AML-193 (cell line): ENCODE measurements around the gene OBP2A.

ENCODE experiments used
- DNase-seq, 2 experiments: peaks; one replicate each; lab custom pipeline; 2025; lab: John Stamatoyannopoulos, UW

OBP2A gene

GRCh38 chr9:135552021-135552697 is 6.2 kb downstream of the OBP2A start:
- no peak for DNase-seq

- no peak for DNase-seq
Measured at GRCh38 chr9:135552698-135553171, 6.8 kb downstream of the OBP2A start.

- DNase-seq: no peak
Measured at GRCh38 chr9:135554718-135555117, 8.8 kb downstream of the OBP2A start.

GRCh38 chr9:135555203-135555602 is 9.3 kb downstream of the OBP2A start:
- DNase-seq: no peak

GRCh38 chr9:135555910-135556309 is 10.0 kb downstream of the OBP2A start:
- no peak for DNase-seq

- DNase-seq: no peak
Measured at GRCh38 chr9:135559606-135560005, 13.7 kb downstream of the OBP2A start.

- DNase-seq: no peak
Measured at GRCh38 chr9:135561391-135562234, 15.7 kb downstream of the OBP2A start, which contains the start of gene PAEP. TSS of gene PAEP (plus strand) at chr9:135561756.

- no peak for DNase-seq
Measured at GRCh38 chr9:135562235-135562745, 16.4 kb downstream of the OBP2A start.

- no peak for DNase-seq
Measured at GRCh38 chr9:135563039-135563476, 17.1 kb downstream of the OBP2A start.

- no peak for DNase-seq
Measured at GRCh38 chr9:135563858-135564257, 17.9 kb downstream of the OBP2A start.

GRCh38 chr9:135565141-135565628 is 19.3 kb downstream of the OBP2A start:
- no peak for DNase-seq

- no peak for DNase-seq
Measured at GRCh38 chr9:135565636-135566035, 19.7 kb downstream of the OBP2A start.

GRCh38 chr9:135566552-135566951 is 20.6 kb downstream of the OBP2A start:
- no peak for DNase-seq

GRCh38 chr9:135567311-135567710 is 21.4 kb downstream of the OBP2A start:
- no peak for DNase-seq

- DNase-seq: no peak
Measured at GRCh38 chr9:135568026-135568425, 22.1 kb downstream of the OBP2A start.

GRCh38 chr9:135570456-135570855 is 24.5 kb downstream of the OBP2A start:
- DNase-seq: peak in 1 of 2 experiments; percentile 0

GRCh38 chr9:135572233-135572632 is 26.3 kb downstream of the OBP2A start:
- DNase-seq: no peak

- no peak for DNase-seq
Measured at GRCh38 chr9:135573124-135573523, 27.2 kb downstream of the OBP2A start.

- no peak for DNase-seq
Measured at GRCh38 chr9:135574331-135574730, 28.4 kb downstream of the OBP2A start.

GRCh38 chr9:135574943-135575342 is 29.0 kb downstream of the OBP2A start:
- DNase-seq: no peak

GRCh38 chr9:135575995-135576631 is 30.2 kb downstream of the OBP2A start:
- DNase-seq: no peak

GRCh38 chr9:135577256-135577655 is 31.3 kb downstream of the OBP2A start:
- no peak for DNase-seq
